ENCODE data around the gene RPS14.

RPS14 gene

DNA sequence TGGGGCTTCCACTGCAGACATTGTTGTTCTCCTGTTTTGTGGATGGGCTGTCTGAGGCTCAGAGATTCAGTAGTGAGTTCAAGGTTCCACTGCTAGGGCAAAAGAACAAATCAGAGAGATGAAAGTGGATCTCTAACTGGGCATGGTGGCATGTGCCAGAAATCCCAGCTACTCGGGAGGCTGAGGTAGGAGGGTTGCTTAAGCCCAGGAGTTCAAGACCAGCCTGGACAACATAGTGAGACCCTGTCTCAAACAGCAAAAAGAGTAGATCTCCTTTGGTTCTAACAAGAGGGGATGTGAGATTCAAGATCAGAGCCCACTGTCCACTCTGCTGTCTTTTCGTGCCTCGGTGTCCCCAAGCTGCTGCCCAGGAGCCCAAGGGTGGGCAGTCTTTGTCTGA is 46.6 kb upstream of the RPS14 start:
- TF ChIP-seq, protein P1, sequence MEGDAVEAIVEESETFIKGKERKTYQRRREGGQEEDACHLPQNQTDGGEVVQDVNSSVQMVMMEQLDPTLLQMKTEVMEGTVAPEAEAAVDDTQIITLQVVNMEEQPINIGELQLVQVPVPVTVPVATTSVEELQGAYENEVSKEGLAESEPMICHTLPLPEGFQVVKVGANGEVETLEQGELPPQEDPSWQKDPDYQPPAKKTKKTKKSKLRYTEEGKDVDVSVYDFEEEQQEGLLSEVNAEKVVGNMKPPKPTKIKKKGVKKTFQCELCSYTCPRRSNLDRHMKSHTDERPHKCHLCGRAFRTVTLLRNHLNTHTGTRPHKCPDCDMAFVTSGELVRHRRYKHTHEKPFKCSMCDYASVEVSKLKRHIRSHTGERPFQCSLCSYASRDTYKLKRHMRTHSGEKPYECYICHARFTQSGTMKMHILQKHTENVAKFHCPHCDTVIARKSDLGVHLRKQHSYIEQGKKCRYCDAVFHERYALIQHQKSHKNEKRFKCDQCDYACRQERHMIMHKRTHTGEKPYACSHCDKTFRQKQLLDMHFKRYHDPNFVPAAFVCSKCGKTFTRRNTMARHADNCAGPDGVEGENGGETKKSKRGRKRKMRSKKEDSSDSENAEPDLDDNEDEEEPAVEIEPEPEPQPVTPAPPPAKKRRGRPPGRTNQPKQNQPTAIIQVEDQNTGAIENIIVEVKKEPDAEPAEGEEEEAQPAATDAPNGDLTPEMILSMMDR (IDR thresholded peaks at IDR 0.05; ENCODE audit: control insufficient read depth, insufficient read depth, low read depth, low read length, missing control alignments): no peak
- no peak for DNase-seq (ENCODE audit: low read depth)
- no peak overlapping the region for H3K4me3 ChIP-seq (ENCODE audit: control insufficient read depth, low read depth, low read length)

DNA sequence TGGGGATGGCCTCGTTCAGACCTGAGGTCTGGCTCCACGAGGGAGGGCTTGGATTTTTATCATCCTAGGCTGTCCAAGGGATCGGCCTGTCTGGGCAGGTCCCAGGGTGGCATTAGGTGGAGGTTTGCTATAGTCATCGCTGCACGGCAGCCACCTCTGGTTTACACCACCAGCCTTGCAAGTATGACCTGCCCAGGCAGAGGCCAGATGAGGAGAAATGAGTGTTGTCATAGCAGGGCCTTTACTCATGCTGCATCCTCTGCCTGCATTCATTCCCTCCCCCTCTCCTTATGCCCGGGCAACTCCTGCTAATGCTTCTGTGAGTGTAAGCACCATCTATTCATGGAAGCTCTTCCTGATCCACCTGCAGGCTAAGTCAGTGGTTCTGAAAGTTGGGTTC is 43.1 kb upstream of the RPS14 start:
- H3K4me3 ChIP-seq (ENCODE audit: control insufficient read depth, low read depth, low read length): no peak overlapping the region
- TF ChIP-seq, protein P1 (IDR thresholded peaks at IDR 0.05; ENCODE audit: control insufficient read depth, insufficient read depth, low read depth, low read length, missing control alignments): no peak
- no peak for DNase-seq (ENCODE audit: low read depth)

DNA sequence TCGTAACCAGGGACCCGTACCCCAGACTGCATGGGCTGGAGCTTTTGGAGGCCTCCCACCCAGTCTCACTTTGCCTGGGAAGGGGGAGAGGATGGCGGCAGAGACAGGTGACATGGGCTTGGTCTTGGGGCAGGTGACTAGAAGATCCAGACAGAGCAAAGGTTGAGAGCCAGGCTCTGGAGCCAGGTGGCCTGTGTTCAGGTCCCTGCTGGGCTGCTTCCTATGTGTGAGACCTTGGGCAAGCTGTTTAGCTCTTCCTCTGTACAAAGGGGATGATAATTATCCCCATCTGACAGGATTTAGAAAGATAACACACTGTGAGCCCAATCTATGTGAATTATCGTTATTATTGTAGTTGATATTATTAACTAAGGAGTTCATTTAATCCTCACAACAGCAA is 42.3 kb upstream of the RPS14 start:
- no peak overlapping the region for H3K4me3 ChIP-seq (ENCODE audit: control insufficient read depth, low read depth, low read length)
- TF ChIP-seq, protein P1 (IDR thresholded peaks at IDR 0.05; ENCODE audit: control insufficient read depth, insufficient read depth, low read depth, low read length, missing control alignments): no peak
- DNase-seq (ENCODE audit: low read depth): no peak

DNA sequence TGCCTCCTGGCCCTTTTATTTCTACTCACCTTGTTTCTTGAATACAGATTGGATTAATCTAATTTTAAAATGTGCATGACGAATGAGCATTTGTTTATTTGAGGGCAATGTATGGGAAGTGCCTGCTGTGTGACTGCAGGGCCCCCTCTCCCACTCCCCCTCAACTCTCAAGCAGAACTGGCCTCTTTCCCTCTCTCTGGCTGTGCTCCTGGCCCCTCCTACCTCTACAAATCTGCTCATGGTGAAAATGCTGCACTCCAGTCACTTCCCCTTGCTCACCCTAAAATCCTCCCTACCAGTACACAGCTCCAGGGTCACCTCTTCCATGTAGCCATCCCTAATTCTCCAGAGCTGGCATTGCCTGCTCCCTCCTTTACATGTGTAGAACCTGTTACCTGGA is 41.2 kb upstream of the RPS14 start:
- no peak for DNase-seq (ENCODE audit: low read depth)
- H3K4me3 ChIP-seq (ENCODE audit: control insufficient read depth, low read depth, low read length): no peak overlapping the region
- TF ChIP-seq, protein P1 (IDR thresholded peaks at IDR 0.05; ENCODE audit: control insufficient read depth, insufficient read depth, low read depth, low read length, missing control alignments): no peak

DNA sequence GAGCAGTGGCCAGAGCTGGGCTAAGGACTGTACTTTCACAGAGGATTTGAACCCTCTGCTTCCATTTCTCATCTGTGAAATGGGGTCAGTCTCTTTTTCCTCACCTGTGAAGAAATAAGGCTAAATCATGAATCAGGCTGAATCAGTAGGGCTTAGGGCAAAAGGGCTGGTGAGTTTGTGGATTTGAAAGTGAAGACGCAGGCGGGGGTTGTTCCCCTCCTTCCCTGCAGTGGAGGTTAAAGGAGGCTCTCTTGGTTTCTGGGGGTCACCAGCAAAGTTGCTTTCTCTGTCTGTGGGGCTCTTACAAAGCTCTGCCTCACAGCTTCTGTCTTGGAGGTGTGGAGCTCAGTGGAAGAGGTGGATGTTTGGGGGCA is 40.7 kb upstream of the RPS14 start:
- TF ChIP-seq, protein P1 (IDR thresholded peaks at IDR 0.05; ENCODE audit: control insufficient read depth, insufficient read depth, low read depth, low read length, missing control alignments): no peak
- no peak overlapping the region for H3K4me3 ChIP-seq (ENCODE audit: control insufficient read depth, low read depth, low read length)
- no peak for DNase-seq (ENCODE audit: low read depth)

DNA sequence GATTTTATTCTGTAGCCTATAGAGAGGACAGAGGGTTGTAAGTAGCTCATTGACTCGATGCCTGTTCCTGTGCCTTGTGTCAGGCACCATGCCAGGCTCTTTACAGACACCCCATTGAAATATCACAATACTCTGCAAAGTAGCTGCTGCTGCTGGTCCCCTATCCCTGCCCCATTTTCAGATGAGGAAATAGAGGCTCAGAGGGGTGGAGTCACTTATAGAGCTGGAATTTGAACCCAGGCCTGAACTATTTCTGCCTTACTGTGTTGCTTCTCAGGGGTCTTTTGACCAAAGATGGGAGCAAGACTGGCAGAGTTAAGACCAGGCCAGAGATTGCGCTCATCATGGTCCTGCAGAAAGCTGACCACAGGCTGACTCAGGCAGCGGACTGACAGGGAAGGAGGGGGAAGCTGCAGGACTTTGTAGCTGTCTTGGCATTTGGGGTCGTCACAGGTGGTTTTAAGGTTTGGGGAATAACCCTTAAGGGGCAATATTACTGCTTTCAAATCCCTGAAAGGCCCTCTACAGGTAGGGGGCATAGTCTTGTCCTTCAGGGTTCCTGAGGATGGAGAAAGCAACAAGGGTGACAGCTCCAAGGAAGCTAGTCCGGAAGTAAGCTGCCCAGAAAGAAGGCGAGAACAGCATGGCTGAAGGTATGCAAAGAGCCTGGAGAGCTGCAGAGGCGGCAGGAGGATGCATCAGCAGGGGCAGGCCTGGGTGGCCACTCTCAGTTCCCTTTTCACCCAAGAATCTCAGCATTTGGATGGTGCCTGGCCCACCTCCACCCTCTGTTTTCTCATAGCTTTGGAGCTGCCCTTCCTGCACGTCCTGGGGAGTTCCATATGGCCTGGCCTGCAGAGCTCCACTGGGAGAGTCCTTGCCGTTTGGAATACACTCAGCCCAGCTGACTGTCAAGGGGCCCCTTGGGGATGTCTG is 40.1 kb upstream of the RPS14 start:
- DNase-seq (ENCODE audit: low read depth): no peak
- H3K4me3 ChIP-seq (ENCODE audit: control insufficient read depth, low read depth, low read length): no peak overlapping the region
- TF ChIP-seq, protein P1 (IDR thresholded peaks at IDR 0.05; ENCODE audit: control insufficient read depth, insufficient read depth, low read depth, low read length, missing control alignments): no peak

Measured in AG09309 (cell line).